Ovary (tissue), 9 donors: ENCODE data around the gene ZNF423. TPM values are rescaled to one million over a fixed set of nuclear protein-coding genes. Genes with fewer than 3 reads are reported as not detected.

ENCODE experiments used
- DNase-seq, 5 donors: peaks; one replicate each; pipeline ENCODE4 v3.0.0-alpha.2; 2019 to 2020
- H3K27ac ChIP-seq, 2 donors: fragments of 200-600 bp; one replicate each; pipeline versions ENCODE4 v1.5.1 to v1.8.0; 2019 to 2022
- H3K27me3 ChIP-seq: fragments of 200-600 bp; one replicate; pipeline ENCODE4 v1.8.0; 2022
- H3K36me3 ChIP-seq: fragments of 200-600 bp; sonication (generic); one replicate; pipeline ENCODE4 v1.5.1; 2019
- H3K4me1 ChIP-seq: one replicate; pipeline ENCODE4 v1.8.1; 2013; ENCODE audit warnings: mild to moderate bottlenecking, moderate library complexity; ENCODE audit not compliant: insufficient read depth
- H3K4me3 ChIP-seq: fragments of 200-600 bp; sonication (generic); one replicate; pipeline ENCODE4 v1.5.1; 2017
- H3K9me3 ChIP-seq, 2 donors: fragments of 200-600 bp in 1 of 2; sonication (generic) in 1 of 2; one replicate each; pipeline versions ENCODE4 v1.5.1 to v1.8.1; 2013 to 2019; ENCODE audit warnings: mild to moderate bottlenecking in 1 of 2, moderate library complexity in 1 of 2
- EP300 ChIP-seq: sonication (generic); formaldehyde crosslinking; IDR thresholded peaks from one replicate; pipeline ENCODE4 v1.6.1; 2017; ENCODE audit warnings: antibody characterized with exemption
- POLR2A ChIP-seq: fragments of 450-650 bp; IDR thresholded peaks from one replicate; pipeline ENCODE4 v1.6.1; 2017; ENCODE audit warnings: antibody characterized with exemption, mild to moderate bottlenecking, moderate library complexity
- WGBS, 3 donors: extraction: QIAGEN DNeasy Blood & Tissue Kit in 1 of 3; methylation state at CpG; one replicate each; pipeline versions ENCODE4 v1.1.5 to v1.1.7; 2013 to 2017; 5-methylcytosine and 5-hydroxymethylcytosine counted together
- intact Hi-C, 4 donors: fragments of 100-400 bp; cut with DNase I; formaldehyde crosslinking; loops; one replicate each; pipeline versions ENCODE4 v1.11.0 to v1.15.1; 2022 to 2023
- polyA plus RNA-seq, 2 donors: library from polyadenylated mRNA; stranded (reverse); fragments of 200-250 nt in 1 of 2; fragments of 350-450 nt in 1 of 2; fragmentation: Illumina TruSeq in 1 of 2; extraction: RNeasy Lipid Tissue Mini Kit (QIAGEN cat#74804) in 1 of 2; gene quantifications; one replicate each; pipeline ENCODE4 v1.2.3, GENCODE V29; 2013 to 2014
- total RNA-seq, 7 donors: library from RNA; depleted of rRNA in 2 of 7; stranded (reverse); fragments of >200 nt in 2 of 7; fragmentation: NEBNext Ultra II Directional in 3 of 7; extraction: Animal tissue kit (Norgen Biotek cat#: 25700) in 3 of 7; gene quantifications; one replicate each; pipeline versions ENCODE4 v1.1.0 to v1.2.4, GENCODE V29; 2016 to 2023
- TF ChIP-seq, protein P1 (sequence below), 3 donors: fragments of 450-650 bp in 2 of 3; fragments of 200-600 bp in 1 of 3; IDR thresholded peaks; one replicate each; pipeline versions ENCODE4 v1.5.1 to v1.8.0; 2016 to 2022; ENCODE audit warnings: antibody characterized with exemption in 3 of 3, mild to moderate bottlenecking in 1 of 3
- donor health status: DM: no; HTN: no; CAD: no; lungs with moderate emphysema.
- donor health status: DM: no; HTN: no; CAD: no.
- donor health status: Bipolar disorder and iron deficiency.
- donor health status: DM: yes; HTN: yes; CAD: no.
- donor health status: DM: no; HTN: no; CAD: no.
- donor health status: DM: yes; HTN: yes; CAD: no.

Gene ZNF423
- total and polyA plus RNA-seq, 9 donors = 3.3 to 40.3 (median 12.4) TPM

DNA sequence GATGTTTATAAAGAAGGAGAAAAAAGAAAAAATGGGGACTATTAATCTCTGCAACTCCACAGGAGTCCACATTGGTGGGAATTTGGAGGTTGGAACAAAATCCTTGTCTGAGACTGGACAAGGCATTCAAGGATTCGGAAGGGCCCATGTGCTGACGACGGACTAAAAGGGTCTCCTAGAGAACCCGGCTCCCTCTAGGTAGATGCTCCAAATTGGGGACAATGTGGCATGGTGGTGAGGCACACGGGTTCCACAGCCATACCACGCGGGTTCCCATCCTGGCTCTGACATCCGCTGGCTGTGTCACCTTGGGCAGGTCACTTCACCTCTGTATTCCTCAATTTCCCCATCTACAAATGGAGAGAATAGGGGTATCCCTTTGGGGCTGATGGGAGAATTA lies 254.9 kb downstream of the ZNF423 start:
- Histone ChIP-seq H3K4me1 (peaks cover 2% of the 10 kb centered on the region), H3K27me3 (no peaks in the 10 kb centered on the region), H3K9me3 (no peaks in the 10 kb centered on the region), H3K4me3 (no peak overlapping the region), H3K36me3 (no peaks in the 10 kb centered on the region), H3K27ac (no peak overlapping the region)
- DNase-seq = no peak
- intact Hi-C loops = loop anchor here in 2 of 4 donors (10.0 kb wide), 2 partner anchors 154 to 274 kb away; no protein-coding TSS in a partner anchor
- TF ChIP-seq EP300 (no peak), POLR2A (no peak)
- TF ChIP-seq, protein P1, sequence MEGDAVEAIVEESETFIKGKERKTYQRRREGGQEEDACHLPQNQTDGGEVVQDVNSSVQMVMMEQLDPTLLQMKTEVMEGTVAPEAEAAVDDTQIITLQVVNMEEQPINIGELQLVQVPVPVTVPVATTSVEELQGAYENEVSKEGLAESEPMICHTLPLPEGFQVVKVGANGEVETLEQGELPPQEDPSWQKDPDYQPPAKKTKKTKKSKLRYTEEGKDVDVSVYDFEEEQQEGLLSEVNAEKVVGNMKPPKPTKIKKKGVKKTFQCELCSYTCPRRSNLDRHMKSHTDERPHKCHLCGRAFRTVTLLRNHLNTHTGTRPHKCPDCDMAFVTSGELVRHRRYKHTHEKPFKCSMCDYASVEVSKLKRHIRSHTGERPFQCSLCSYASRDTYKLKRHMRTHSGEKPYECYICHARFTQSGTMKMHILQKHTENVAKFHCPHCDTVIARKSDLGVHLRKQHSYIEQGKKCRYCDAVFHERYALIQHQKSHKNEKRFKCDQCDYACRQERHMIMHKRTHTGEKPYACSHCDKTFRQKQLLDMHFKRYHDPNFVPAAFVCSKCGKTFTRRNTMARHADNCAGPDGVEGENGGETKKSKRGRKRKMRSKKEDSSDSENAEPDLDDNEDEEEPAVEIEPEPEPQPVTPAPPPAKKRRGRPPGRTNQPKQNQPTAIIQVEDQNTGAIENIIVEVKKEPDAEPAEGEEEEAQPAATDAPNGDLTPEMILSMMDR (IDR thresholded peaks at IDR 0.05) = no peak
- WGBS, 3 donors = 93 to 98% (median 97%) methylated on average over 8 of the region's 8 CpGs

DNA sequence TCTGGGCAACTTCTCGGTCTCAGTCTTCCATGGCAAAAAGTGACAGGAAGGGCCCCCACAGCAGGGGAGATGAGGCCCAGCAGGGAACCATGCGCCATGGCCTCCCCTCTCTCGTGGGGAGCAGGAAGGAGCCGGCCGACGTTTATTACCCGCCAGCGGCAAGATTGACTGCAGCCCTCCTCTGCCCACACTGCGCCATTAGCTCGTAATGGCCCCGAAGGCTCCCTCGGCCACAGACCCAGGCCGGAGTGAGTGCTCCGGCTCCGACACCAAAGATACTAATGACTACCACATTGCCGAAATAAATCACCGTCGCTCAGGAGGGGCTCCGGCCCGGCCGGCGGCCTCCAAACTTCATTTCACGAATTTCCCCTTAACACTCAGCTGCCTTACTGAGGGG lies 255.4 kb downstream of the ZNF423 start:
- TF ChIP-seq POLR2A (no peak), EP300 (no peak)
- TF ChIP-seq, protein P1 (IDR thresholded peaks at IDR 0.05) = no peak
- no peak for DNase-seq
- intact Hi-C loops = loop anchor here in 2 of 4 donors (10.0 kb wide), 2 partner anchors 154 to 274 kb away; no protein-coding TSS in a partner anchor
- H3K4me1 ChIP-seq = peaks cover 2% of the 10 kb centered on the region
- no peaks in the 10 kb centered on the region for H3K27me3 ChIP-seq
- H3K36me3 ChIP-seq = no peaks in the 10 kb centered on the region
- no peaks in the 10 kb centered on the region for H3K9me3 ChIP-seq
- H3K27ac ChIP-seq = no peak overlapping the region
- no peak overlapping the region for H3K4me3 ChIP-seq
- 93 to 94% (median 93%) methylated on average over 22 to 23 of the region's 23 CpGs for WGBS, 3 donors

DNA sequence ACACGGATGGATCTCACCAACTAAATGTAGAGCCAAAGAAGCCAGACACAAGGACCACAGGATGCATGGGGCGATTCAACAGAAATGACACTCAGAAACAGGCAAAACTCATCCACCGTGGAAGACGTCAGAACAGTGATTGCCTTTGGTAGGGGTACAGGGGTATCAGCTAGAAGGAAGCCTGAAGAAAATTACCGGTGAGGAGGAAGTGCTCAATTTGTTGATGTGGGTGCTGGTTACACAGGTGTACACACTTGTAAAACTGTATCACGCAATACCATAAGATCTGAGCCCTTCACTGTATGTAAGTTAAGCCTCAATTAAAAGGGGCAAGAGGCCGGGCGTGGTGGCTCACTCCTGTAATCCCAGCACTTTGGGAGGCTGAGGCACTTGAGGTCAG lies 256.2 kb downstream of the ZNF423 start:
- Histone ChIP-seq H3K4me1 (peaks cover 2% of the 10 kb centered on the region), H3K4me3 (no peak overlapping the region), H3K36me3 (no peaks in the 10 kb centered on the region), H3K27me3 (no peaks in the 10 kb centered on the region), H3K27ac (no peak overlapping the region), H3K9me3 (no peaks in the 10 kb centered on the region)
- intact Hi-C loops = loop anchor here in 2 of 4 donors (10.0 kb wide), 2 partner anchors 155 to 275 kb away; no protein-coding TSS in a partner anchor
- TF ChIP-seq POLR2A (no peak), EP300 (no peak)
- TF ChIP-seq, protein P1 (IDR thresholded peaks at IDR 0.05) = no peak
- no peak for DNase-seq
- 85 to 94% (median 92%) methylated on average over 8 of the region's 8 CpGs for WGBS, 3 donors

DNA sequence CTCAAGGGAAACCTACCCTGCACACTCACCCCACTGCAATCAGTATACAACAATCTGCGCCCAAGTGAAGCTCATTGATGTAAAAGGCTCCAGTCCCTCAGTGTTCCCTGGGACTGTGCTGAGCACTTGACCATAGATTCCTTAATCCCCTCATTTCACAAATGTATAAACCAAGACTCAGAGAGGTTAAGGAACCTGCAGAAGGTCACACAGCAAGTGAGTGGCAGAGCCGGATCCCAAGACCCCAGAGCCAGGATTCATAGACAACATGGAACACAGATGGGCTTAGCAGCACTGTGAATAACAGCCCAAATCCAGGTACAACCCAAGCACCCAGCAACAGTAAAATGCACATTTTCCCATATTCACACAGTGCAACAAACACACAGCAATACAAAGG lies 256.6 kb downstream of the ZNF423 start:
- no peaks in the 10 kb centered on the region for H3K27me3 ChIP-seq
- H3K4me1 ChIP-seq = peaks cover 2% of the 10 kb centered on the region
- TF ChIP-seq EP300 (no peak), POLR2A (no peak)
- TF ChIP-seq, protein P1 (IDR thresholded peaks at IDR 0.05) = no peak
- no peak overlapping the region for H3K27ac ChIP-seq
- DNase-seq = no peak
- no peak overlapping the region for H3K4me3 ChIP-seq
- no peaks in the 10 kb centered on the region for H3K36me3 ChIP-seq
- 93 to 98% (median 95%) methylated on average over 2 of the region's 2 CpGs for WGBS, 3 donors
- intact Hi-C loops = no loop called here
- no peaks in the 10 kb centered on the region for H3K9me3 ChIP-seq
